HG03342 (cell line): ENCODE data around the gene FLNA.
"Not testable (repeated sequence)": the region's sequence is repeated elsewhere in the genome, so short reads cannot be mapped to it uniquely, and the experiment has no call there.

Source experiments
- ATAC-seq: cut with Tn5 transposase; IDR thresholded peaks from one replicate; pipeline ENCODE4 v1.9.1; 2021; ENCODE audit warnings: mild to moderate bottlenecking, moderate library complexity; ENCODE audit not compliant: unreplicated experiment

Gene FLNA

GRCh38 chrX:154310616-154311536 is 63.6 kb downstream of the FLNA start:
- ATAC-seq = no peak

GRCh38 chrX:154309041-154309775 is 65.2 kb downstream of the FLNA start:
- no peak for ATAC-seq

GRCh38 chrX:154308108-154308946 is 66.1 kb downstream of the FLNA start:
- no peak for ATAC-seq

GRCh38 chrX:154307202-154307601 is 67.2 kb downstream of the FLNA start:
- no peak for ATAC-seq

- ATAC-seq = no peak
These were observed 68.8 kb downstream of the FLNA start for GRCh38 chrX:154305541-154306205.

GRCh38 chrX:154304846-154305245 is 69.6 kb downstream of the FLNA start:
- no peak for ATAC-seq

- no peak for ATAC-seq
These were observed 71.0 kb downstream of the FLNA start for GRCh38 chrX:154303476-154303875.

GRCh38 chrX:154302998-154303397 is 71.4 kb downstream of the FLNA start:
- not testable (repeated sequence) for ATAC-seq

- no peak for ATAC-seq
These were observed 73.6 kb downstream of the FLNA start for GRCh38 chrX:154300816-154301215.
